Transverse colon (tissue), 4 donors: Measurements from ENCODE around the gene SPRYD4. TPM values are rescaled to one million over a fixed set of nuclear protein-coding genes. Genes with fewer than 3 reads are reported as not detected.

Experiments
- DNase-seq: peaks from one replicate; pipeline ENCODE4 v3.0.0-alpha.2; 2019
- H3K27ac ChIP-seq, 4 donors: fragments of 200-600 bp; sonication (generic); 2 replicates each; pipeline ENCODE4 v1.5.1; 2016 to 2018; ENCODE audit warnings: inconsistent platforms in 4 of 4
- H3K27me3 ChIP-seq: fragments of 200-600 bp; sonication (generic); 2 replicates; pipeline ENCODE4 v1.5.1; 2017; ENCODE audit warnings: inconsistent platforms
- H3K36me3 ChIP-seq, 4 donors: fragments of 200-600 bp; sonication (generic); 2 replicates each; pipeline ENCODE4 v1.5.1; 2017 to 2019; ENCODE audit warnings: inconsistent platforms in 4 of 4
- H3K4me1 ChIP-seq, 4 donors: fragments of 200-600 bp; sonication (generic); 2 replicates each; pipeline ENCODE4 v1.5.1; 2017 to 2020; ENCODE audit warnings: inconsistent platforms in 4 of 4
- H3K4me3 ChIP-seq, 4 donors: fragments of 200-600 bp; sonication (generic); 1 replicate in 1 of 4; 2 replicates in 3 of 4; pipeline versions ENCODE4 v1.5.1 to v1.6.1; 2017 to 2019; ENCODE audit warnings: inconsistent platforms in 4 of 4
- H3K9me3 ChIP-seq, 2 donors: fragments of 200-600 bp; sonication (generic); 2 replicates each; pipeline ENCODE4 v1.5.1; 2017 to 2019; ENCODE audit warnings: inconsistent platforms in 2 of 2
- EP300 ChIP-seq: sonication (generic); formaldehyde crosslinking; IDR thresholded peaks from one replicate; pipeline ENCODE4 v1.6.1; 2017; ENCODE audit warnings: antibody characterized with exemption, low read depth
- POLR2A ChIP-seq: fragments of 450-650 bp; IDR thresholded peaks from one replicate; pipeline ENCODE4 v1.6.1; 2016; ENCODE audit warnings: antibody characterized with exemption, mild to moderate bottlenecking, moderate library complexity
- POLR2AphosphoS5 ChIP-seq, 3 donors: sonication (generic); formaldehyde crosslinking; IDR thresholded peaks; one replicate each; pipeline ENCODE4 v1.6.1; 2016; ENCODE audit warnings: antibody characterized with exemption in 3 of 3
- WGBS, 2 donors: methylation state at CpG; one replicate each; pipeline ENCODE4 v1.1.5; 2018; ENCODE audit warnings: low coverage in 1 of 2; 5-methylcytosine and 5-hydroxymethylcytosine counted together
- in situ Hi-C, 4 donors: fragments of 200-750 bp; cut with MboI; loops; one replicate each; pipeline versions ENCODE4 v1.15.0 to v1.15.1; 2017; ENCODE audit warnings: low sequenced_read_pairs in 3 of 4, low pct_ligation_motif_present in 1 of 4, low pct_unique_long_range_greater_than_20kb in 1 of 4
- intact Hi-C: fragments of 100-400 bp; cut with DNase I; formaldehyde crosslinking; loops from one replicate; pipeline ENCODE4 v1.15.1; 2023; ENCODE audit warnings: low total_unique reads
- total RNA-seq, 4 donors: library from RNA; depleted of rRNA; stranded (reverse); fragments of >200 nt; gene quantifications; one replicate each; pipeline ENCODE4 v1.1.0, GENCODE V29; 2016
- TF ChIP-seq, protein P1 (sequence below), 5 experiments: fragments of 200-600 bp in 3 of 5; fragments of 450-650 bp in 2 of 5; sonication (generic) in 3 of 5; IDR thresholded peaks; 1 replicate in 2 of 5; 2 replicates in 3 of 5; pipeline ENCODE4 v1.5.1; 2016 to 2017; ENCODE audit warnings: antibody characterized with exemption in 5 of 5, inconsistent platforms in 3 of 5, mild to moderate bottlenecking in 2 of 5, moderate library complexity in 1 of 5

SPRYD4 gene
- total RNA-seq, 4 donors from 2014 or later = 3.0 to 11.5 (median 3.9) TPM

DNA sequence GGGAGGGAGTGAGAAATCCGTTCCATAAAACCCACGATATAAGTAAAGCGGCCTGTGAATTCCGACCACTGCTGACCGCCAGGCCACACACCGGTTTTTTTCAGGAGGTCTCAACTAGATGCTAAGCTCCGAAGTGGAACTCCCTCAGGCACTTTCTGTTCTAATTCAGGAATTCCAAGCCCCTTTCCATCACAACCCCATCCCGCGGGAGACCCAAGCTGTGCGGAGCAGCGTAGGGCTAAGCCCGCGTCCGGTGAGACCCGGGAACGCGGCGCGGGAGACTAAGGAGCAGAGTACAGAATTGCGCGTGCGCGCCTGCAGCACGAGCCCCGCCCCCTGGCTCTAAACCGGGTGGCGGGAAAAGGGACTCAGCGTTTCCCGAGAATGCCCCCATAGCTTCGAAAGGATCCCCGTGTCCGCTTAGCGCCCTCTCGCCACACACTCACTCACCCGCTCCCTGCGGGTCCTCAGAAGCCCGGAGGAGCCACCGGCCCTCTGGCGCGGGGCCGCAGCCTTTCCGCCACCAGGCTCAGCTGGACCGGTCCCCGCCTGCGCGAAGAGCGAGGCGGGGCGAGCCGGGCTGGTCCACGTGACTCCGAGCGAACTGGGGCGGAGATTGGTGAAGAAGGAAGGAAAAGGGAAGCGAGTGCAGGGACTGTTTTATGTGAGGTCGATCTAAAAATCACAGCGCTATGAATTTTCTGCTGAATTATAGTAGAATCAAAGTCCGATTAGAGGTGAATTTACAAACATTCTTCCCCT, 19.3 kb upstream of the SPRYD4 start, which contains the start of gene TIMELESS:
Gene TIMELESS (minus strand): TSS at position 567 of the 762 bp plus-strand sequence. CDS start 15,256 bp downstream, outside the sequence.
- in situ Hi-C loops = no loop called here
- TF ChIP-seq EP300 = no peak
- TF ChIP-seq, protein P1, sequence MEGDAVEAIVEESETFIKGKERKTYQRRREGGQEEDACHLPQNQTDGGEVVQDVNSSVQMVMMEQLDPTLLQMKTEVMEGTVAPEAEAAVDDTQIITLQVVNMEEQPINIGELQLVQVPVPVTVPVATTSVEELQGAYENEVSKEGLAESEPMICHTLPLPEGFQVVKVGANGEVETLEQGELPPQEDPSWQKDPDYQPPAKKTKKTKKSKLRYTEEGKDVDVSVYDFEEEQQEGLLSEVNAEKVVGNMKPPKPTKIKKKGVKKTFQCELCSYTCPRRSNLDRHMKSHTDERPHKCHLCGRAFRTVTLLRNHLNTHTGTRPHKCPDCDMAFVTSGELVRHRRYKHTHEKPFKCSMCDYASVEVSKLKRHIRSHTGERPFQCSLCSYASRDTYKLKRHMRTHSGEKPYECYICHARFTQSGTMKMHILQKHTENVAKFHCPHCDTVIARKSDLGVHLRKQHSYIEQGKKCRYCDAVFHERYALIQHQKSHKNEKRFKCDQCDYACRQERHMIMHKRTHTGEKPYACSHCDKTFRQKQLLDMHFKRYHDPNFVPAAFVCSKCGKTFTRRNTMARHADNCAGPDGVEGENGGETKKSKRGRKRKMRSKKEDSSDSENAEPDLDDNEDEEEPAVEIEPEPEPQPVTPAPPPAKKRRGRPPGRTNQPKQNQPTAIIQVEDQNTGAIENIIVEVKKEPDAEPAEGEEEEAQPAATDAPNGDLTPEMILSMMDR (IDR thresholded peaks at IDR 0.05) = peak in 2 of 5 experiments; percentile 37 to 53
- peak; percentile 77 to 88 (median 80) for TF ChIP-seq POLR2AphosphoS5 (IDR thresholded peaks at IDR 0.05)
- TF ChIP-seq POLR2A = peak; percentile 68
- intact Hi-C loops = no loop called here

DNA sequence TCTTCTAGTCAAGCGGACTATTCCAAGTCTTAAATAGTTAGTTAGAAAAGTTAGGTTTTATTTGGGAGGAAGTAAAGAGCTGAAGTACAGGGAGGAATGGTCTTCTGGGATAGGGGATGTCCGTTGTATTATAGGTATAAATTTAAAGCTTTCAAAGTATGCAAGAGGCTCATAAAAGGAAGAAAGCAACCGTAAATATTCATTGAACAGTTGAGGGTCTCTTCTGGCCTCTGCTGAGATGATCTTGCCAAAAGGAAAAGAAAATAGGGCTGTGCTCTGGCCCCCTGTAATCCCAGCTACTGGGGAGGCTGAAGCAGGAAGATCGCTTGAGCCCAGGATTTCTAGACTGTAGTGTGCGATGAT, 18.8 kb upstream of the SPRYD4 start:
- intact Hi-C loops (no loop called here), in situ Hi-C loops (no loop called here)
- Histone ChIP-seq H3K4me1 (peaks cover 3 to 15% (median 11%) of the 10 kb centered on the region in 4 donors), H3K27me3 (no peaks in the 10 kb centered on the region), H3K4me3 (peak overlapping the region in 3 of 4 donors; percentile 71 to 94 (median 78)), H3K36me3 (no peaks in the 10 kb centered on the region), H3K9me3 (no peaks in the 10 kb centered on the region), H3K27ac (peak overlapping the region; percentile 86 to 93 (median 92))
- TF ChIP-seq, protein P1 (IDR thresholded peaks at IDR 0.05) = no peak
- TF ChIP-seq POLR2AphosphoS5 (IDR thresholded peaks at IDR 0.05) (no peak), EP300 (no peak), POLR2A (no peak)
- DNase-seq = no peak
- WGBS, 2 donors = 29 to 30% methylated on average over 4 to 5 of the region's 5 CpGs

More for the DNA sequence above, 19.3 kb upstream of the SPRYD4 start, which contains the start of gene TIMELESS:
- 0% methylated on average over 8 to 58 of the region's 58 CpGs for WGBS, 2 donors
- H3K4me1 ChIP-seq = peaks cover 3 to 15% (median 11%) of the 10 kb centered on the region in 4 donors
- H3K9me3 ChIP-seq = no peaks in the 10 kb centered on the region
- peak within 1 kb of the TSS; percentile 47 to 94 (median 74) for H3K4me3 ChIP-seq
- DNase-seq = peak; percentile 92
- peak within 1 kb of the TSS; percentile 86 to 93 (median 92) for H3K27ac ChIP-seq
- no peaks in the 10 kb centered on the region for H3K36me3 ChIP-seq
- H3K27me3 ChIP-seq = no peaks in the 10 kb centered on the region

DNA sequence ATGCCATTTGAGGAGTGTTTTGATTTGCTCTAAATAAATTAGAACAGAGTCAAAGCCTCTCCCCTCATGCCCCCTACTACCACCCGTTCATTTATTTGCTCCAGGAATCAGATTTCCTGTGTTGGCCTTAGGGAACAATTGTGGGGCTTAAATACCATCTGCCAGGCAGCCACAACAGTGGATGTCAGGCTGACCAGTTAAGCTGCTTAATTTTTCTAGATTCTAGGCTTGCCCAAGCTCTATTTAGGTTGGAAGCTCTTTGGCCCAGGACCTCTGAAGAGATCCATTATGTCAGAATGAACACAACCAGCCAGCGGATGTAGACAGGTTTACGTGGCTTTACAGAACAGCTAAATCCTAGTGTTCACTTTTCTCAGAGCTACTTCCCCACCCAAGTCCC, 18.1 kb upstream of the SPRYD4 start:
- Histone ChIP-seq H3K4me3 (no peak overlapping the region), H3K27me3 (no peaks in the 10 kb centered on the region), H3K27ac (peak overlapping the region in 2 of 4 donors; percentile 92 to 93), H3K36me3 (no peaks in the 10 kb centered on the region), H3K4me1 (peaks cover 3 to 15% (median 11%) of the 10 kb centered on the region in 4 donors), H3K9me3 (no peaks in the 10 kb centered on the region)
- in situ Hi-C loops (loop anchor here in 1 of 4 donors (25.0 kb wide), 1 partner anchor 113 kb away; the partner anchor contains the start of genes IL23A and PAN2), intact Hi-C loops (no loop called here)
- no peak for TF ChIP-seq POLR2AphosphoS5 (IDR thresholded peaks at IDR 0.05)
- TF ChIP-seq EP300 = no peak
- TF ChIP-seq, protein P1 (IDR thresholded peaks at IDR 0.05) = no peak
- TF ChIP-seq POLR2A = no peak
- 83 to 93% methylated on average over 1 to 3 of the region's 3 CpGs for WGBS, 2 donors
- DNase-seq = no peak

DNA sequence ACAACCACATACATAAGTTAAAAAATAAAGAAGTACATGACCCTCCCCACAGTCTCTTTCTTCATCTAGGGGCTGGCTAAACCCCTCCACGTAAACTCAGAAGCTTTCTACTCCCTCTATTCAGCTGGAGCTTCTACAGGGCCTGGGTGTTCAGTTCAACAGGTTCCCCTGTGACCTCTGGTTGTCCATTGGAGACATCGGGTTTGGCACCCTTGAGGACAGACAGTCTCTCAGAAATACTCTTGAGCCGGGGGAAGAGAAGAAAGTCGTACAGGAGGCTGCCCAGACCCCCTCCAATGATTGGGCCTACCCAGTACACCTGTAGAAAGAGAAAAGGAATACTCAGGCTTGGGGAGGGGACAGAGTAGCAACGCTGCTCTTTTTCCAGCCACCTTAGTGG, 17.2 kb upstream of the SPRYD4 start:
- in situ Hi-C loops (loop anchor here in 1 of 4 donors (25.0 kb wide), 1 partner anchor 114 kb away; the partner anchor contains the start of genes IL23A and PAN2), intact Hi-C loops (no loop called here)
- Histone ChIP-seq H3K9me3 (no peaks in the 10 kb centered on the region), H3K36me3 (no peaks in the 10 kb centered on the region), H3K4me3 (no peak overlapping the region), H3K27ac (no peak overlapping the region), H3K27me3 (no peaks in the 10 kb centered on the region), H3K4me1 (peaks cover 3 to 15% (median 11%) of the 10 kb centered on the region in 4 donors)
- no peak for DNase-seq
- 0 to 98% methylated on average over 1 to 5 of the region's 5 CpGs for WGBS, 2 donors
- TF ChIP-seq POLR2A (no peak), EP300 (no peak), POLR2AphosphoS5 (IDR thresholded peaks at IDR 0.05) (no peak)
- TF ChIP-seq, protein P1 (IDR thresholded peaks at IDR 0.05) = no peak
